ENCODE results near the gene ZNF23.

The ZNF23 gene

GRCh38 chr16:71482569-71482968, 20.5 kb upstream of the ZNF23 start:
- no peak for TF ChIP-seq POLR2A (IDR thresholded peaks at IDR 0.05; ENCODE audit: low read depth, low read length)
- FAIRE-seq (no peak), DNase-seq (ENCODE audit: insufficient read length, low spot score) (no peak)

GRCh38 chr16:71480956-71481355, 18.9 kb upstream of the ZNF23 start:
- no peak for TF ChIP-seq POLR2A (IDR thresholded peaks at IDR 0.05; ENCODE audit: low read depth, low read length)
- FAIRE-seq (no peak), DNase-seq (ENCODE audit: insufficient read length, low spot score) (no peak)

GRCh38 chr16:71479420-71479819, 17.4 kb upstream of the ZNF23 start:
- FAIRE-seq: no peak
- DNase-seq (ENCODE audit: insufficient read length, low spot score): no peak
- no peak for TF ChIP-seq POLR2A (IDR thresholded peaks at IDR 0.05; ENCODE audit: low read depth, low read length)

GRCh38 chr16:71476457-71477124, 14.5 kb upstream of the ZNF23 start:
- no peak for TF ChIP-seq POLR2A (IDR thresholded peaks at IDR 0.05; ENCODE audit: low read depth, low read length)
- no peak for FAIRE-seq
- no peak for DNase-seq (ENCODE audit: insufficient read length, low spot score)

GRCh38 chr16:71474864-71475263, 12.8 kb upstream of the ZNF23 start:
- FAIRE-seq (peak; percentile 83), DNase-seq (ENCODE audit: insufficient read length, low spot score) (peak; percentile 36)
- no peak for TF ChIP-seq POLR2A (IDR thresholded peaks at IDR 0.05; ENCODE audit: low read depth, low read length)

GRCh38 chr16:71473891-71474290, 11.8 kb upstream of the ZNF23 start:
- TF ChIP-seq POLR2A (IDR thresholded peaks at IDR 0.05; ENCODE audit: low read depth, low read length): no peak
- FAIRE-seq (no peak), DNase-seq (ENCODE audit: insufficient read length, low spot score) (no peak)

GRCh38 chr16:71472931-71473330, 10.9 kb upstream of the ZNF23 start:
- no peak for TF ChIP-seq POLR2A (IDR thresholded peaks at IDR 0.05; ENCODE audit: low read depth, low read length)
- no peak for FAIRE-seq
- no peak for DNase-seq (ENCODE audit: insufficient read length, low spot score)

GRCh38 chr16:71472051-71472450, 10.0 kb upstream of the ZNF23 start:
- TF ChIP-seq POLR2A (IDR thresholded peaks at IDR 0.05; ENCODE audit: low read depth, low read length): no peak
- DNase-seq (ENCODE audit: insufficient read length, low spot score) (no peak), FAIRE-seq (no peak)

GRCh38 chr16:71467810-71468209, 5.8 kb upstream of the ZNF23 start:
- FAIRE-seq (no peak), DNase-seq (ENCODE audit: insufficient read length, low spot score) (no peak)
- no peak for TF ChIP-seq POLR2A (IDR thresholded peaks at IDR 0.05; ENCODE audit: low read depth, low read length)

GRCh38 chr16:71464231-71464630, 2.2 kb upstream of the ZNF23 start:
- FAIRE-seq: no peak
- no peak for DNase-seq (ENCODE audit: insufficient read length, low spot score)
- TF ChIP-seq POLR2A (IDR thresholded peaks at IDR 0.05; ENCODE audit: low read depth, low read length): no peak

GRCh38 chr16:71460941-71461340, 1.1 kb downstream of the ZNF23 start:
- FAIRE-seq (no peak), DNase-seq (ENCODE audit: insufficient read length, low spot score) (no peak)
- no peak for TF ChIP-seq POLR2A (IDR thresholded peaks at IDR 0.05; ENCODE audit: low read depth, low read length)

GRCh38 chr16:71460236-71460635, 1.8 kb downstream of the ZNF23 start:
- no peak for TF ChIP-seq POLR2A (IDR thresholded peaks at IDR 0.05; ENCODE audit: low read depth, low read length)
- DNase-seq (ENCODE audit: insufficient read length, low spot score) (no peak), FAIRE-seq (peak; percentile 15)

GRCh38 chr16:71459510-71459909, 2.5 kb downstream of the ZNF23 start:
- DNase-seq (ENCODE audit: insufficient read length, low spot score) (no peak), FAIRE-seq (no peak)
- TF ChIP-seq POLR2A (IDR thresholded peaks at IDR 0.05; ENCODE audit: low read depth, low read length): no peak

- no peak for TF ChIP-seq POLR2A (IDR thresholded peaks at IDR 0.05; ENCODE audit: low read depth, low read length)
- DNase-seq (ENCODE audit: insufficient read length, low spot score) (no peak), FAIRE-seq (no peak)
These were observed 5.2 kb downstream of the ZNF23 start for GRCh38 chr16:71456801-71457200.

- no peak for TF ChIP-seq POLR2A (IDR thresholded peaks at IDR 0.05; ENCODE audit: low read depth, low read length)
- DNase-seq (ENCODE audit: insufficient read length, low spot score): no peak
- FAIRE-seq: no peak
These were observed 9.0 kb downstream of the ZNF23 start for GRCh38 chr16:71453036-71453435.

- no peak for TF ChIP-seq POLR2A (IDR thresholded peaks at IDR 0.05; ENCODE audit: low read depth, low read length)
- no peak for DNase-seq (ENCODE audit: insufficient read length, low spot score)
- no peak for FAIRE-seq
These were observed 13.0 kb downstream of the ZNF23 start for GRCh38 chr16:71449020-71449419.
